HCT116 (cell line): ENCODE results near the gene GADD45G. TPM values are rescaled to one million over a fixed set of nuclear protein-coding genes. Genes with fewer than 3 reads are reported as not detected.

Experiments
- ATAC-seq: fragments of 200-7000 bp; cut with Tn5 transposase; 2 replicates; pipeline ENCODE4 v1.9.1; 2020; ENCODE audit warnings: mild to moderate bottlenecking, moderate library complexity
- BruUV-seq: library from RNA; stranded (reverse); fragments of 400-500 nt; replicated peaks from 2 replicates; lab custom pipeline; 2021; lab: Mats Ljungman, UMichigan
- CTCF ChIA-PET: fragments of 300-600 bp; sonication (Branson Sonifier 250); formaldehyde crosslinking; loops from one replicate; lab custom pipeline; 2021; ENCODE audit warnings: antibody characterized with exemption; lab: Charles Lee
- POLR2A ChIA-PET: fragments of 300-600, 350-600 bp; sonication (Branson Sonifier 250); formaldehyde crosslinking; loops from one replicate; lab custom pipeline; 2021; ENCODE audit warnings: antibody characterized with exemption; lab: Charles Lee
- RAD21 ChIA-PET, 2 experiments: fragments of 300-600 bp; sonication (Branson Sonifier 250); formaldehyde crosslinking; loops; one replicate each; lab custom pipeline; 2023; ENCODE audit warnings: low total read pairs in 2 of 2; ENCODE audit not compliant: uncharacterized antibody in 2 of 2, unreplicated experiment in 2 of 2, low non-redundant PET in 1 of 2; lab: Charles Lee
- DNase-seq: peaks from one replicate; pipeline ENCODE4 v3.0.0-alpha.2; 2010; ENCODE audit warnings: low read depth, low spot score
- H2AFZ ChIP-seq: fragments of 200-600 bp; shearing (Covaris generic), sonication (generic); 2 replicates; pipeline ENCODE4 v1.6.1; 2017; ENCODE audit warnings: low read depth, mixed run types, mixed read lengths, antibody characterized with exemption, low read length; ENCODE audit not compliant: poor library complexity, severe bottlenecking
- H3K27ac ChIP-seq: 2 replicates; pipeline ENCODE4 v1.5.1; 2012; ENCODE audit warnings: low read depth, low read length
- H3K27me3 ChIP-seq: fragments of 200-600 bp; sonication (generic); 2 replicates; pipeline ENCODE4 v1.6.1; 2016; ENCODE audit warnings: mixed run types, low read length, mixed read lengths; ENCODE audit not compliant: insufficient read depth
- H3K36me3 ChIP-seq, 2 experiments: fragments of 200-500 bp in 1 of 2; fragments of 200-600 bp in 1 of 2; sonication (Bioruptor generic) in 1 of 2; sonication (generic) in 1 of 2; 2 replicates each; pipeline versions ENCODE4 v1.5.1 to v1.6.1; 2014 to 2016; ENCODE audit warnings: low read length in 2 of 2, inconsistent platforms in 1 of 2, mixed read lengths in 1 of 2, mixed run types in 1 of 2; ENCODE audit not compliant: insufficient read depth in 2 of 2, control insufficient read depth in 1 of 2
- H3K4me1 ChIP-seq, 2 experiments: fragments of 200-600 bp in 1 of 2; sonication (generic) in 1 of 2; 2 replicates each; pipeline versions ENCODE4 v1.5.1 to v1.6.1; 2012 to 2017; ENCODE audit warnings: low read length in 2 of 2, inconsistent platforms in 1 of 2, mild to moderate bottlenecking in 1 of 2, mixed read lengths in 1 of 2, mixed run types in 1 of 2, moderate library complexity in 1 of 2; ENCODE audit not compliant: insufficient read depth in 2 of 2, control insufficient read depth in 1 of 2
- H3K4me2 ChIP-seq: fragments of 200-600 bp; sonication (generic); 2 replicates; pipeline ENCODE4 v1.6.1; 2017; ENCODE audit warnings: mixed run types, low read length, mixed read lengths
- H3K4me3 ChIP-seq, 2 experiments: fragments of 200-600 bp in 1 of 2; sonication (generic) in 1 of 2; replicated peaks in 1 of 2; 2 replicates each; pipeline ENCODE4 v1.5.1; 2011 to 2016; ENCODE audit warnings: low read length in 2 of 2, control low read depth in 1 of 2, low read depth in 1 of 2, mild to moderate bottlenecking in 1 of 2, mixed read lengths in 1 of 2, mixed run types in 1 of 2
- H3K79me2 ChIP-seq: fragments of 200-600 bp; sonication (generic); 2 replicates; pipeline ENCODE4 v1.6.1; 2017; ENCODE audit warnings: mild to moderate bottlenecking, mixed run types, low read length, moderate library complexity, mixed read lengths; ENCODE audit not compliant: insufficient read depth
- H3K9ac ChIP-seq: fragments of 200-600 bp; sonication (generic); 2 replicates; pipeline ENCODE4 v1.6.1; 2016; ENCODE audit warnings: low read length, mixed read lengths
- H3K9me2 ChIP-seq: fragments of 200-600 bp; sonication (generic), shearing (Covaris generic); 2 replicates; pipeline ENCODE4 v1.6.1; 2017; ENCODE audit warnings: mixed run types, mild to moderate bottlenecking, moderate library complexity; ENCODE audit not compliant: insufficient read depth
- H3K9me3 ChIP-seq, 2 experiments: fragments of 200-500 bp in 1 of 2; fragments of 200-600 bp in 1 of 2; sonication (Bioruptor generic) in 1 of 2; sonication (generic) in 1 of 2; 2 replicates each; pipeline ENCODE4 v1.6.1; 2014 to 2017; ENCODE audit warnings: low read length in 2 of 2, mixed read lengths in 2 of 2, inconsistent platforms in 1 of 2, low read depth in 1 of 2, mild to moderate bottlenecking in 1 of 2, mixed run types in 1 of 2, moderate library complexity in 1 of 2; ENCODE audit not compliant: control insufficient read depth in 1 of 2, insufficient read depth in 1 of 2
- H4K20me1 ChIP-seq: fragments of 200-600 bp; sonication (generic), shearing (Covaris generic); 2 replicates; pipeline ENCODE4 v1.6.1; 2017; ENCODE audit warnings: mixed run types, mild to moderate bottlenecking, moderate library complexity; ENCODE audit not compliant: insufficient read depth
- ELF1 ChIP-seq: IDR thresholded peaks from 2 replicates; pipeline ENCODE4 v1.6.1; 2012; ENCODE audit warnings: low read depth, borderline replicate concordance
- EZH2phosphoT487 ChIP-seq: fragments of 200-600 bp; IDR thresholded peaks from 2 replicates; pipeline ENCODE4 v1.6.1; 2018; ENCODE audit warnings: antibody characterized with exemption, borderline replicate concordance
- FOSL1 ChIP-seq: IDR thresholded peaks from 2 replicates; pipeline ENCODE4 v1.6.1; 2012; ENCODE audit warnings: low read depth
- POLR2A ChIP-seq: IDR thresholded peaks from 2 replicates; pipeline ENCODE4 v1.7.0; 2011; ENCODE audit warnings: borderline replicate concordance; ENCODE audit not compliant: insufficient read depth, insufficient read length; ENCODE audit errors: extremely low read depth
- POLR2AphosphoS5 ChIP-seq: IDR thresholded peaks from 2 replicates; pipeline ENCODE4 v1.6.1; 2011; ENCODE audit warnings: mild to moderate bottlenecking, low read depth, low read length, moderate library complexity
- RAD21 ChIP-seq: IDR thresholded peaks from 2 replicates; pipeline ENCODE4 v1.6.1; 2012; ENCODE audit warnings: low read depth, mild to moderate bottlenecking
- REST ChIP-seq: IDR thresholded peaks from 2 replicates; pipeline ENCODE4 v1.6.1; 2012; ENCODE audit warnings: low read depth
- TCF7L2 ChIP-seq: IDR thresholded peaks from 2 replicates; pipeline ENCODE4 v1.7.0; 2011; ENCODE audit warnings: borderline replicate concordance, inconsistent platforms; ENCODE audit not compliant: insufficient read depth, insufficient read length; ENCODE audit errors: extremely low read depth
- intact Hi-C: fragments of 100-400 bp; cut with micrococcal nuclease; formaldehyde crosslinking; loops from 2 replicates; pipeline ENCODE4 v1.10.0; 2022
- total RNA-seq: library from RNA; stranded (reverse); gene quantifications from one replicate; pipeline ENCODE4 v1.2.1, GENCODE V29; 2021; ENCODE audit not compliant: unreplicated experiment

The GADD45G gene
- total RNA-seq, 1 experiment from 2014 or later: not detected

GRCh38 chr9:89609426-89610006, 4.7 kb downstream of the GADD45G start:
- BruUV-seq: no TSS peak
- Histone ChIP-seq H3K27ac (no peak overlapping the region), H3K36me3 (no peaks in the 10 kb centered on the region), H3K79me2 (no peaks in the 10 kb centered on the region), H3K9me3 (no peaks in the 10 kb centered on the region), H3K9ac (no peak overlapping the region), H3K4me2 (no peak overlapping the region), H2AFZ (no peak overlapping the region), H3K27me3 (peaks cover 23% of the 10 kb centered on the region)
- DNase-seq: no peak
- CTCF ChIA-PET: interaction anchor here (2.1 kb wide), 1 partner anchor 11 kb away, joined by 6 read pairs; no protein-coding TSS in a partner anchor
- intact Hi-C loops: no loop called here
- no peak for TF ChIP-seq FOSL1
- no peak for TF ChIP-seq POLR2AphosphoS5
- TF ChIP-seq REST: no peak
- no peak for TF ChIP-seq EZH2phosphoT487
- TF ChIP-seq ELF1: no peak
- no peak for TF ChIP-seq POLR2A
- TF ChIP-seq RAD21: no peak
- TF ChIP-seq TCF7L2: no peak
- TF ChIP-seq, all 23 proteins: peak for 0
- Histone ChIP-seq H3K4me3 (no peak overlapping the region), H4K20me1 (no peaks in the 10 kb centered on the region), H3K4me1 (peaks cover 20 to 29% of the 10 kb centered on the region in 2 experiments), H3K9me2 (no peaks in the 10 kb centered on the region)
- RAD21 ChIA-PET: no interaction called here
- ATAC-seq: no peak
- POLR2A ChIA-PET: no interaction called here
